ENCODE data around the gene FBXO2.

- no peak for TF ChIP-seq ZBTB7A (IDR thresholded peaks at IDR 0.05; ENCODE audit: low read depth)
- no peak for TF ChIP-seq CEBPB (IDR thresholded peaks at IDR 0.05)
- TF ChIP-seq USF1 (IDR thresholded peaks at IDR 0.05), result no peak
- TF ChIP-seq YY1 (IDR thresholded peaks at IDR 0.05; ENCODE audit: low read depth), result no peak
- TF ChIP-seq RAD21 (IDR thresholded peaks at IDR 0.05; ENCODE audit: low read depth), result no peak
- TF ChIP-seq TCF12 (IDR thresholded peaks at IDR 0.05; ENCODE audit: low read depth), result no peak
- no peak for TF ChIP-seq EGR1 (IDR thresholded peaks at IDR 0.05)
- TF ChIP-seq, protein P1, sequence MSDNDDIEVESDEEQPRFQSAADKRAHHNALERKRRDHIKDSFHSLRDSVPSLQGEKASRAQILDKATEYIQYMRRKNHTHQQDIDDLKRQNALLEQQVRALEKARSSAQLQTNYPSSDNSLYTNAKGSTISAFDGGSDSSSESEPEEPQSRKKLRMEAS (IDR thresholded peaks at IDR 0.05), result no peak
- no peak for TF ChIP-seq NFIC (IDR thresholded peaks at IDR 0.05)
- TF ChIP-seq TAF1 (IDR thresholded peaks at IDR 0.05; ENCODE audit: low read depth), result no peak
- TF ChIP-seq EP300 (IDR thresholded peaks at IDR 0.05; ENCODE audit: borderline replicate concordance), result no peak
- no peak for TF ChIP-seq FOXM1 (IDR thresholded peaks at IDR 0.05; ENCODE audit: borderline replicate concordance, low read depth)
- TF ChIP-seq, protein P2, sequence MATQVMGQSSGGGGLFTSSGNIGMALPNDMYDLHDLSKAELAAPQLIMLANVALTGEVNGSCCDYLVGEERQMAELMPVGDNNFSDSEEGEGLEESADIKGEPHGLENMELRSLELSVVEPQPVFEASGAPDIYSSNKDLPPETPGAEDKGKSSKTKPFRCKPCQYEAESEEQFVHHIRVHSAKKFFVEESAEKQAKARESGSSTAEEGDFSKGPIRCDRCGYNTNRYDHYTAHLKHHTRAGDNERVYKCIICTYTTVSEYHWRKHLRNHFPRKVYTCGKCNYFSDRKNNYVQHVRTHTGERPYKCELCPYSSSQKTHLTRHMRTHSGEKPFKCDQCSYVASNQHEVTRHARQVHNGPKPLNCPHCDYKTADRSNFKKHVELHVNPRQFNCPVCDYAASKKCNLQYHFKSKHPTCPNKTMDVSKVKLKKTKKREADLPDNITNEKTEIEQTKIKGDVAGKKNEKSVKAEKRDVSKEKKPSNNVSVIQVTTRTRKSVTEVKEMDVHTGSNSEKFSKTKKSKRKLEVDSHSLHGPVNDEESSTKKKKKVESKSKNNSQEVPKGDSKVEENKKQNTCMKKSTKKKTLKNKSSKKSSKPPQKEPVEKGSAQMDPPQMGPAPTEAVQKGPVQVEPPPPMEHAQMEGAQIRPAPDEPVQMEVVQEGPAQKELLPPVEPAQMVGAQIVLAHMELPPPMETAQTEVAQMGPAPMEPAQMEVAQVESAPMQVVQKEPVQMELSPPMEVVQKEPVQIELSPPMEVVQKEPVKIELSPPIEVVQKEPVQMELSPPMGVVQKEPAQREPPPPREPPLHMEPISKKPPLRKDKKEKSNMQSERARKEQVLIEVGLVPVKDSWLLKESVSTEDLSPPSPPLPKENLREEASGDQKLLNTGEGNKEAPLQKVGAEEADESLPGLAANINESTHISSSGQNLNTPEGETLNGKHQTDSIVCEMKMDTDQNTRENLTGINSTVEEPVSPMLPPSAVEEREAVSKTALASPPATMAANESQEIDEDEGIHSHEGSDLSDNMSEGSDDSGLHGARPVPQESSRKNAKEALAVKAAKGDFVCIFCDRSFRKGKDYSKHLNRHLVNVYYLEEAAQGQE (IDR thresholded peaks at IDR 0.05; ENCODE audit: low read depth), result no peak
Measured at GRCh38 chr1:11675325-11675724, 21.1 kb upstream of the FBXO2 start.
